Adipose tissue (tissue), 3 donors: ENCODE measurements around the gene PNMA8B. TPM values are rescaled to one million over a fixed set of nuclear protein-coding genes. Genes with fewer than 3 reads are reported as not detected.

Experiments used
- H3K27ac ChIP-seq: one replicate; pipeline ENCODE4 v1.5.1; 2013; ENCODE audit warnings: low read depth, low read length
- WGBS, 3 donors: extraction: QIAGEN DNeasy Blood & Tissue Kit; methylation state at CpG; one replicate each; pipeline ENCODE4 v1.1.7; 2013; 5-methylcytosine and 5-hydroxymethylcytosine counted together
- polyA plus RNA-seq, 3 donors: library from polyadenylated mRNA; stranded (reverse); fragments of 200-250 nt; gene quantifications; one replicate each; pipeline ENCODE4 v1.2.3, GENCODE V29; 2013
- donor health status: healthy with polysubstance abuse.
- donor health status: Bipolar disorder and iron deficiency.
- donor health status: healthy.

The PNMA8B gene
- polyA plus RNA-seq, 3 donors = 0.79 to 1.9 (median 0.85) TPM

DNA sequence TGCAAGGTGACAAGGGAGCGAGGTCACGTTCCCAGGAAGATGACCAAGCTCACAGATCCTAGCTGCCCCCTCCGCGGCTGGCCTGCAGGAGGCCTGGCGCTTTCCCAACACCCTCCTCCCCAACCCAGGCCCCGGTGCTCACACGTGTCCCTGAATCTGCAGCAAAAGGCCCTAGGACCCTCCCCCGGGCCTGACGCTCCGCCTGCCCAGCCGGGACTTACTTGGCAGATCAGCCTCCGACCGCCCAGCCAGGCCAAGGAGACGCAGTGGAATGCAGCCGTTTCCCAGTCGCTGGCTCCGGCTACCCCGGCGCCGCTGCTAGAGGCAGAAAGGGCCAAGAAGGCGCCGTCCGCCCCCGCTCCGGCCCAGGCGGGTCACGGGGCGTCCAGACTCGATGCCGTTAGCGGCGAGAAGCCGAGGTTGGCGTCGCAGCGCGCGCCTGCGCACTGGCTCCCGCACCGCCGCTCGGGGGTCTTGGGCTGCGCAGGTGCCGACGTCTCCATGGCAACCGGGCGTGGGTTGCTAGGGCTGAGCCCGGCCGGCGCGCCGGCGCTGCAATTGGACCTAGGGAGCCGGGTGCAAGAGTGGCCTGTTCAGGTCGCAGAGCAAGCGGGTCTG, 24.4 kb downstream of the PNMA8B start, which contains the start of gene PNMA8A:
PNMA8A (minus strand) TSS at position 448 of the 618 bp plus-strand sequence. CDS start 528 bp downstream, outside the sequence.
- H3K27ac ChIP-seq = no peak within 1 kb of the TSS
- 1 to 4% (median 4%) methylated on average over 54 to 57 of the region's 57 CpGs for WGBS, 3 donors

DNA sequence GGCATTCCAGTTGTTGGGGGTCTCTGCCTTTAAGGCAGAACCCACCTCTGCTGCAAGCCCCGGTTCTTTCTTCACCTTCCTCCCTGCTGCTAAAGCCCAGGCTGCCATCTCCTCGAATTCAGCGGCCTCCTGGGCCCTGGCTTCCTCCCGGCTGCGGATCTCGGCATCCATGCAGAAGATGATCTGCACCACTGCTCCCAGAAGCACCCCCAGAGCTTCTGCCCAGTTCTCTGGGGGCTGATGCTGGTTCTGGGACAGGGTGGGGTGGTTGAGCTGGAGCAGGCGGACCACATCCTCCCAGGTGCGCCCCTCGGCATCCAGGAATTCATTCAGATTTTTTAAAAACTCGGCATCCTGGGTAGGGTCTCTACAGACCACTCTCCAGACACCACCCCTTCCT, 25.3 kb downstream of the PNMA8B start:
- 85 to 94% (median 92%) methylated on average over 10 of the region's 10 CpGs for WGBS, 3 donors
- H3K27ac ChIP-seq = no peak overlapping the region

DNA sequence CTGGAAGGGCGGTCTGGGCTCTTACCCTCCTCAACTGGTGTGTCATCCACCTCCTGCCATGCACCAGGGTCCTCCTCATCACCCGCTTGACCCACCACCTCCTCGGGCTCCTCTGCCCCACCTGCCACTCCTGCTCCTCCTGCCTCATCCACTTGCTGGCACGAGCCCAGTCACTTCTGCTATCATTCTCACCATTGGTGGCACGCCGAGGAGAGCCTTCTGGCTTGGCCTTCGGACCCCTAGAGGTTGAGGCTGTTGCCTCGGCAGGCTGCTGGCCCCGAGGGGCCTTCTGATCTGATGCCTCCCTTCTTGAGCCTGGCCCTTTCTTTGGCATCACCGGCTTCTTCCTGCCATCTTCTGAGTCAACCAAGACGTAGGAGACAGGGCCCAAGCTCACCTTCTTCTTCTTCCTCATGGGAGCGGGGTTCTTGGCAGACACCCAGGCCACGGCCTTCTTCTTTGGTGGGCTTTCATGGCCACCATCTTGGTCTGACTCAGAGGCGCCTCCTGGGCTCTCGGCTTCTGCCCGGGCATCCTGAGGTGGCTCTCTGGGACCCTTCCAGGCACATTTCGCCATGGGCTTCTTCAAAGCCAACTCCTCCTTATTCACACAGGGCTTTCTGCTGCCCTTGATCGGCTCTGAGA, 26.0 kb downstream of the PNMA8B start:
- H3K27ac ChIP-seq = no peak overlapping the region
- 94 to 96% (median 96%) methylated on average over 18 of the region's 18 CpGs for WGBS, 3 donors

GRCh38 chr19:46466536-46467196, 29.0 kb downstream of the PNMA8B start:
- WGBS, 3 donors = 54 to 74% (median 57%) methylated on average over 15 of the region's 15 CpGs
- H3K27ac ChIP-seq = no peak overlapping the region

GRCh38 chr19:46463516-46463915, 32.2 kb downstream of the PNMA8B start:
- no peak overlapping the region for H3K27ac ChIP-seq
- 65 to 92% (median 70%) methylated on average over 7 of the region's 7 CpGs for WGBS, 3 donors

- no peak overlapping the region for H3K27ac ChIP-seq
- 86 to 96% (median 91%) methylated on average over 1 to 2 of the region's 2 CpGs for WGBS, 3 donors
Measured at GRCh38 chr19:46461537-46461936, 34.1 kb downstream of the PNMA8B start.

GRCh38 chr19:46460981-46461380, 34.7 kb downstream of the PNMA8B start:
- 94 to 100% (median 97%) methylated on average over 1 of the region's 1 CpG for WGBS, 3 donors

GRCh38 chr19:46460055-46460454, 35.6 kb downstream of the PNMA8B start:
- no peak overlapping the region for H3K27ac ChIP-seq
- 70 to 93% (median 75%) methylated on average over 2 of the region's 2 CpGs for WGBS, 3 donors

More at GRCh38 chr19:46460981-46461380, 34.7 kb downstream of the PNMA8B start:
- H3K27ac ChIP-seq = no peak overlapping the region

DNA sequence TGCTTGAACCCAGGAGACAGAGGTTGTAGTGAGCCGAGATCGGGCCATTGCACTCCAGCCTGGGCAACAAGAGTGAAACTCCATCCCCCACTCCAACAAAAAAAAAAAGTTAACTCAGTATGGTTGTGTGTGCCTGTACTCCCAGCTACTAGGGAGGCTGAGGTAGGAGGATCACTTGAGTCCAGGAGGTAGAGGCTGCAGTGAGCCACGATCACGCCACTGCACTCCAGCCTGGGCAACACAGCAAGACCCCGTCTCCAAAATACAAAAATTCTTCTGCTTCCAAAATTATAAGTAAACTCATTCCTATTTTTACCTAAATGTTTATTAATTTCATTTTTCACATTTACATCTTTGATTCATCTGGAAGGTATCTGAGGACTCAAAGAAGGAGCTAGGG, 38.7 kb downstream of the PNMA8B start:
- 91 to 94% (median 93%) methylated on average over 5 of the region's 5 CpGs for WGBS, 3 donors
- H3K27ac ChIP-seq = no peak overlapping the region

DNA sequence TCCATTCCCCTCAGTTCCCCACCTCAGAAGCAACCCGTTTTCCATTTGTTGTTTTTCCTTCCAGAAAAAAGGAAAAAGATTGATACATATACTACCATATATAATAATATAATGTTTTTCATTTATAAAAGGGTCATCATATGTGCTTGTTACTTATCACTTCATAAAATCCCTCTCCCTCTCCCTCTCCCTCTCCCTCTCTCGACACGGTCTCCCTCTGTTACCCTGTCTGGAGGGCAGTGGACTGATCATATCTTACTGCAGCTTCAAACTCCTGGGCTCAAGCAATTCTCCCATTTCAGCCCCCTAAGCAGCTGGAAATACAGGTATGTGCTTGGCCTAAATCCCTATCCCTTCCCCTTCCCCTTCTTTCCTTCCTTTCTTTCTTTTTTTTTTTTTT, 41.4 kb downstream of the PNMA8B start:
- WGBS, 3 donors = 62 to 68% (median 66%) methylated on average over 3 of the region's 3 CpGs
- no peak overlapping the region for H3K27ac ChIP-seq

- H3K27ac ChIP-seq = no peak overlapping the region
- WGBS, 3 donors = 71 to 84% (median 81%) methylated on average over 6 of the region's 6 CpGs
Measured at GRCh38 chr19:46453661-46454060, 42.0 kb downstream of the PNMA8B start.

DNA sequence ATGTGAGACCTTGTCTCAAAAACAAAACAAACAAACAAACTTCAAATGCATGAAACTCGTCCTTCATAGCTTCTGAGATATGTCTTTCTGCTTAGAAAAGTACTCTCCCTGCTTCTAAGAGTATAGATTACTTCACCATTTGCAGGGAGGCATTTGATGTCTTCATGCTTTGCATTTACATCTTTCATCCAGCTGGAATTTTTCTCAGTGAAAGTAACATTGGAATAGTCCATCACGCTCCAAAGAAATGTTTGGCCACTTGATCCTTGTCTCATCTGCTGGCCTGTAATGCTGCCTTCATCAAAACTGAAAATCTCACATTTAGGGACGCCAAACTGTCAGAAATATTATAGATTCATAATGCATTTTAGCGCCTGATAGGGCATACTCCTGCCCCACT, 43.5 kb downstream of the PNMA8B start:
- H3K27ac ChIP-seq = no peak overlapping the region
- WGBS, 3 donors = 27 to 48% (median 48%) methylated on average over 4 of the region's 4 CpGs

DNA sequence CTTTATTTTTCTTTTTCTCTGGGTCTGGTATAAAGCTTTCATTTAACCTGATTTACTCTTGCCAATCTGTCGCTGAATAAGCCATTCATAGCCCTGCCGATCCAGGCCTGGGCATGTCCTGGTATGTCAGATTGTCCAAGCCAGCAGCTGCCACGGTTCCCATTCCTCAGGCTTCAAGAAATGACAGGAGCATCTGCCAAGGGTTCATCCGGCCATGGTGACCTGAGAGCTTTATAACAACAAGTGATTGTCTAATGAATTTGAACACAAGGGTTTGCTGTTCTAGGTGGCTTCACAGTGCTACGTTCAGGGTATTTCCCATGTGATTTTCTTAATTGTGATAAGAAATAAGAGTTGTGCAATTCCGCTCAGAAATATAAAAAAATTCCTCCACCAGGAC, 44.3 kb downstream of the PNMA8B start:
- H3K27ac ChIP-seq = no peak overlapping the region
- WGBS, 3 donors = 62 to 83% (median 82%) methylated on average over 6 of the region's 6 CpGs

DNA sequence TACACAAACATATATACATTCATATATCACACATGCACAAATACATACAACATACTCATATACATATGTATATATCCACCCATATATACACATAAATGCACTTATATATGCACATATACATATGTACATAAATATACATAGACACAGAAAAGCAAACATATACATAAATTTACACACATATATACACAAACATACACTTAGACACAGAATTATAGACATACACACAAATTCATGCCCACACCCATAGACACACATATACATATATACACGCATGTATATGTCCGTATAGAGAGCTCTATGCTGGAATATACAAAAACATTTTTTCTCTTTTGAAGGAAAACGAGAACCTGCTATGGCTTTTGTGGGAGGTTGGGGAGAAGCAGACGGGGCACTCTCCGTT, 44.9 kb downstream of the PNMA8B start:
- WGBS, 3 donors = 81 to 83% (median 83%) methylated on average over 5 of the region's 5 CpGs
- H3K27ac ChIP-seq = no peak overlapping the region

DNA sequence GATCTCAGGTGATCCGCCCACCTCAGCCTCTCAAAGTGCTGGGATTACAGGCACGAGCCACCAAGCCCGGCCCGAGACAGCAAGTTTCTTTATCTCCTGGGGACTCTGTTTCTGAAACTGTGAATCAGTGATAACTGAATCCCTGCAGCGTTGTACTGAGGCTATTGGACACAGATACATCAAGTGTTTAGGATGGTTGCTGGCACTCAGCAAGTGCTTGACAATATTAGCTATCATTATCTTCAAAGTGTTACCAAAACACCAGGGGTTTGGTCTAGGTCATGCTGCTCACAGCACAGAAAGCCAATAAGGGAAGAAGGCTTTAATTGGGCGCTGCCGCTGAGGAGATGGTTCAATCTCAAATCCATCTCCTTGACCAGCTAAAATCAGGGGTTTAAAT, 46.4 kb downstream of the PNMA8B start:
- WGBS, 3 donors = 58 to 67% (median 59%) methylated on average over 7 of the region's 7 CpGs
- no peak overlapping the region for H3K27ac ChIP-seq

DNA sequence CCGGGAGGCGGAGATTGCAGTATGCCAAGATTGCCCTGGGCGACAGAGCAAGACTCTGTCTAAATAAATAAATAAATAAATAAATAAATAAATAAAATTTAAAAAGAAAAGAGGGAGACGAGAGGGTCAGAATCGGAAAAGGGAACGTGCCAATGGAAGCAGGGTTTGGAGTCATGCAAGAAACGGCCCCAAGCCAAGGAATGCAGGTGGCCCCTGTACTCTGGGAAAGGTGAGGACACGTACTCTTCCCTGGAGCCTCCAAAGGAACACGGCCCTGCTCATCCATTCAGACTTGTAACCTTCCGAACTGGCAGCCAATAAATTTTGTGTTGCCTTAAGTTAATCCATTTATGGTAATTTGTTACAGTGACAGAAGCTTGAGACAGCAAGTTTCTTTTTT, 47.1 kb downstream of the PNMA8B start:
- 88 to 96% (median 90%) methylated on average over 10 of the region's 10 CpGs for WGBS, 3 donors
- H3K27ac ChIP-seq = no peak overlapping the region

GRCh38 chr19:46447824-46448223, 47.8 kb downstream of the PNMA8B start:
- H3K27ac ChIP-seq = no peak overlapping the region
- WGBS, 3 donors = 42 to 78% (median 45%) methylated on average over 5 of the region's 5 CpGs

DNA sequence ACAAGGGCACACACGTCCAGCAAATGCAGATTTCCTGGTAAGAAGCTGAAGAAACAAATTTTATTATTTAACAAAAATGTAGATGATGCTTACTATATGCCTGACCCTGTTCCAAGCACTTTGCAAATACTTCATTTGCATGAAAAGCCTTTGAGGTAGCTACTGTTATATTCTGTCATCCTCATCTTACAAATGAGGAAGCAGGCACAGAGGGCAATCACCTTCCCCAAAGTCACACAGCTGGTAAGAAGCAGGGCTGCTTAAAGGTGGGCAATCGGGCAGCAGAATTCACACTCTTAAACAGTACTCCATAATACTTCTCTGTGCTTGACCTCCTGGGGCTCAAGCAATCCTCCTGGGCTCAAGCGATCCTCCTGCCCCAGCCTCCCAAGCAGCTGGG, 48.7 kb downstream of the PNMA8B start:
- H3K27ac ChIP-seq = no peak overlapping the region
- 52 to 53% (median 52%) methylated on average over 3 of the region's 3 CpGs for WGBS, 3 donors

GRCh38 chr19:46446021-46446420, 49.6 kb downstream of the PNMA8B start:
- no peak overlapping the region for H3K27ac ChIP-seq
- 87 to 93% (median 90%) methylated on average over 12 to 15 of the region's 15 CpGs for WGBS, 3 donors
